GM19043 (cell line): ENCODE measurements around the gene NRP1.
"Not testable (repeated sequence)": the region's sequence is repeated elsewhere in the genome, so short reads cannot be mapped to it uniquely, and the experiment has no call there.

Source experiments
- ATAC-seq: cut with Tn5 transposase; IDR thresholded peaks from one replicate; pipeline ENCODE4 v1.9.1; 2021; ENCODE audit warnings: low read depth; ENCODE audit not compliant: unreplicated experiment

The NRP1 gene

GRCh38 chr10:33240931-33241330, 93.5 kb downstream of the NRP1 start:
- no peak for ATAC-seq

- no peak for ATAC-seq
Observed at GRCh38 chr10:33240258-33240657, 94.2 kb downstream of the NRP1 start.

GRCh38 chr10:33239257-33239656, 95.2 kb downstream of the NRP1 start:
- no peak for ATAC-seq

GRCh38 chr10:33238643-33239042, 95.8 kb downstream of the NRP1 start:
- ATAC-seq: no peak

- ATAC-seq: no peak
Observed at GRCh38 chr10:33237736-33238624, 96.5 kb downstream of the NRP1 start.

- ATAC-seq: no peak
Observed at GRCh38 chr10:33236916-33237315, 97.6 kb downstream of the NRP1 start.

GRCh38 chr10:33235951-33236350, 98.5 kb downstream of the NRP1 start:
- ATAC-seq: no peak

GRCh38 chr10:33235251-33235884, 99.1 kb downstream of the NRP1 start:
- ATAC-seq: no peak

- no peak for ATAC-seq
Observed at GRCh38 chr10:33234831-33235237, 99.6 kb downstream of the NRP1 start.

- no peak for ATAC-seq
Observed at GRCh38 chr10:33233635-33234034, 100.8 kb downstream of the NRP1 start.

GRCh38 chr10:33233221-33233620, 101.2 kb downstream of the NRP1 start:
- no peak for ATAC-seq

- no peak for ATAC-seq
Observed at GRCh38 chr10:33231621-33232350, 102.7 kb downstream of the NRP1 start.

GRCh38 chr10:33229949-33230267, 104.6 kb downstream of the NRP1 start:
- no peak for ATAC-seq

GRCh38 chr10:33229252-33229948, 105.1 kb downstream of the NRP1 start:
- ATAC-seq: no peak

GRCh38 chr10:33228426-33228825, 106.0 kb downstream of the NRP1 start:
- ATAC-seq: no peak

- ATAC-seq: no peak
Observed at GRCh38 chr10:33227489-33227888, 107.0 kb downstream of the NRP1 start.

- no peak for ATAC-seq
Observed at GRCh38 chr10:33224251-33224965, 110.1 kb downstream of the NRP1 start.

- ATAC-seq: no peak
Observed at GRCh38 chr10:33223326-33224000, 111.0 kb downstream of the NRP1 start.

GRCh38 chr10:33222304-33222703, 112.2 kb downstream of the NRP1 start:
- ATAC-seq: not testable (repeated sequence)

GRCh38 chr10:33217854-33218253, 116.6 kb downstream of the NRP1 start:
- ATAC-seq: no peak
